Astrocyte (in vitro differentiated cells and primary cell): Measurements from ENCODE around the gene NDFIP2. TPM values are rescaled to one million over a fixed set of nuclear protein-coding genes. Genes with fewer than 3 reads are reported as not detected.

Experiments
- DNase-seq: peaks from one replicate; pipeline ENCODE4 v3.0.0-alpha.2; 2010; ENCODE audit warnings: low read depth
- FAIRE-seq: peaks from 2 replicates; lab custom pipeline; 2011; peaks lifted over from hg19 to GRCh38; lab: Jason Lieb, UNC
- H2AFZ ChIP-seq: 2 replicates; pipeline ENCODE4 v1.6.0; 2012; ENCODE audit warnings: low read depth, low read length, inconsistent platforms
- H3K27ac ChIP-seq: 2 replicates; pipeline ENCODE4 v1.5.1; 2011; ENCODE audit warnings: low read depth, low read length, inconsistent platforms
- H3K27me3 ChIP-seq: 2 replicates; pipeline ENCODE4 v1.6.0; 2011; ENCODE audit warnings: low read length, inconsistent platforms; ENCODE audit not compliant: insufficient read depth
- H3K36me3 ChIP-seq: 2 replicates; pipeline ENCODE4 v1.5.1; 2011; ENCODE audit warnings: low read length, inconsistent platforms; ENCODE audit not compliant: insufficient read depth
- H3K4me1 ChIP-seq: 2 replicates; pipeline ENCODE4 v1.5.1; 2011; ENCODE audit warnings: low read length, inconsistent platforms; ENCODE audit not compliant: insufficient read depth
- H3K4me2 ChIP-seq: 2 replicates; pipeline ENCODE4 v1.6.0; 2012; ENCODE audit warnings: low read length, inconsistent platforms
- H3K4me3 ChIP-seq: 2 replicates; pipeline ENCODE4 v1.5.1; 2011; ENCODE audit warnings: low read depth, mild to moderate bottlenecking, low read length, inconsistent platforms; ENCODE audit not compliant: insufficient read depth
- H3K79me2 ChIP-seq: 2 replicates; pipeline ENCODE4 v1.6.0; 2012; ENCODE audit warnings: mild to moderate bottlenecking, low read length, inconsistent platforms; ENCODE audit not compliant: insufficient read depth
- H3K9ac ChIP-seq: 2 replicates; pipeline ENCODE4 v1.6.0; 2012; ENCODE audit warnings: mild to moderate bottlenecking, low read length, inconsistent platforms
- H3K9me3 ChIP-seq: 2 replicates; pipeline ENCODE4 v1.5.1; 2012; ENCODE audit warnings: low read depth, mild to moderate bottlenecking, low read length, inconsistent platforms; ENCODE audit not compliant: insufficient read depth
- H4K20me1 ChIP-seq: 2 replicates; pipeline ENCODE4 v1.6.0; 2012; ENCODE audit warnings: low read length, inconsistent platforms; ENCODE audit not compliant: insufficient read depth
- H3K27ac Mint-ChIP-seq: one replicate; pipeline ENCODE4 v1.8.0; 2021; ENCODE audit warnings: mild to moderate bottlenecking, mixed read lengths; ENCODE audit not compliant: unreplicated experiment
- H3K27me3 Mint-ChIP-seq: one replicate; pipeline ENCODE4 v1.8.0; 2021; ENCODE audit warnings: low read depth, mixed read lengths; ENCODE audit not compliant: unreplicated experiment
- H3K36me3 Mint-ChIP-seq: one replicate; pipeline ENCODE4 v1.8.0; 2021; ENCODE audit warnings: low read depth, mixed read lengths; ENCODE audit not compliant: unreplicated experiment
- H3K4me1 Mint-ChIP-seq: one replicate; pipeline ENCODE4 v1.8.0; 2021; ENCODE audit warnings: low read depth, mixed read lengths; ENCODE audit not compliant: unreplicated experiment
- H3K4me3 Mint-ChIP-seq: one replicate; pipeline ENCODE4 v1.8.0; 2021; ENCODE audit warnings: mild to moderate bottlenecking, moderate library complexity, mixed read lengths; ENCODE audit not compliant: unreplicated experiment
- H3K9me3 Mint-ChIP-seq: one replicate; pipeline ENCODE4 v1.8.0; 2021; ENCODE audit warnings: mild to moderate bottlenecking, mixed read lengths; ENCODE audit not compliant: unreplicated experiment
- EZH2 ChIP-seq: IDR thresholded peaks from 2 replicates; pipeline ENCODE4 v1.6.1; 2012; ENCODE audit warnings: mild to moderate bottlenecking, low read length, inconsistent platforms; ENCODE audit not compliant: insufficient read depth
- total RNA-seq: library from RNA; stranded (reverse); gene quantifications from 2 replicates; pipeline ENCODE4 v1.2.1, GENCODE V29; 2021
- TF ChIP-seq, protein P1 (sequence below): IDR thresholded peaks from 2 replicates; pipeline ENCODE4 v1.5.1; 2011; ENCODE audit warnings: low read depth, mild to moderate bottlenecking, inconsistent platforms, low read length, moderate library complexity; ENCODE audit not compliant: insufficient read depth

NDFIP2 gene
- total RNA-seq, 1 donor from 2014 or later = 90.5 TPM

DNA sequence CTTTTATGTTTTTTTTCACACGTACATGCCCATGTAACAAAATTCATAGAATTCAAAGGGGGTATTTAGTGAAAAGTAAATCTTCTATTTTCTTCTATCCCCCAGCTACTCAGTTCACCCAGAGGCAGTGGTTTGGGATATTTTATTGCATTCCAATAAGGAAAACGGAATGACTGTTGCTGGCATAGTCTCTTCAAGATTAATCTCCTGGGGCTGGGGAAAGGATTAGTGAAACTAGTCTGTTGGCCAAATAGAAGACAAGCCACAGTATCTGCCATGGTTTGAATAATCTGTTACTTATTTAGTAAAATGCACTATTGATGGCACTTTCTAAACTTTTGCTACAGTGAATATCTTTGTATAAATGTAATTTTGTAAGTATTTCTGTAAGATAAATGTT, 122.0 kb downstream of the NDFIP2 start:
- H3K27ac ChIP-seq = no peak overlapping the region

DNA sequence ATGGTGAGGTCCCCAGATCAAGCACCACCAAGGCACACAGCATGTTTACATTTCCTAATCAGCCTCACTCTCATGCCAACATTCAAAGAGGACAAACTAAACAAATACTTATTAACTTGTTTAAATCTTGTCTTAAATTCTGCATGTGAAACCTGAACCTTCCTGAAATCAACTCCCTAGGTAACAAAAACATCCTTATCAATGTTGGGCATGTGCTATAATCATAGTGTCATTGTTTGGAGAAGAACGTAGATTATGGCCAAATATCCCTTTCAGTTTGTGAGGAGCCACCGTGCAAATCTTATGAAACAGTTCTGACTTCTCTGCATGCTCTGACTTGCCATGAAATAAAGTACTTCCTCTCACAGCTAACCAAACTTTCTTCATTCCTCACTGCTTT, 123.8 kb downstream of the NDFIP2 start:
- H3K27me3 Mint-ChIP-seq = no peaks in the 10 kb centered on the region
- Histone ChIP-seq H3K27ac (no peak overlapping the region), H3K4me1 (no peaks in the 10 kb centered on the region), H3K79me2 (no peaks in the 10 kb centered on the region), H3K4me2 (no peak overlapping the region), H4K20me1 (no peaks in the 10 kb centered on the region), H3K36me3 (no peaks in the 10 kb centered on the region), H2AFZ (no peak overlapping the region), H3K27me3 (no peaks in the 10 kb centered on the region), H3K9ac (no peak overlapping the region), H3K4me3 (no peak overlapping the region), H3K9me3 (no peaks in the 10 kb centered on the region)
- DNase-seq (no peak), FAIRE-seq (no peak)
- no peaks in the 10 kb centered on the region for H3K36me3 Mint-ChIP-seq
- H3K4me1 Mint-ChIP-seq = no peaks in the 10 kb centered on the region
- no peak overlapping the region for H3K27ac Mint-ChIP-seq
- H3K9me3 Mint-ChIP-seq = no peaks in the 10 kb centered on the region
- TF ChIP-seq, protein P1, sequence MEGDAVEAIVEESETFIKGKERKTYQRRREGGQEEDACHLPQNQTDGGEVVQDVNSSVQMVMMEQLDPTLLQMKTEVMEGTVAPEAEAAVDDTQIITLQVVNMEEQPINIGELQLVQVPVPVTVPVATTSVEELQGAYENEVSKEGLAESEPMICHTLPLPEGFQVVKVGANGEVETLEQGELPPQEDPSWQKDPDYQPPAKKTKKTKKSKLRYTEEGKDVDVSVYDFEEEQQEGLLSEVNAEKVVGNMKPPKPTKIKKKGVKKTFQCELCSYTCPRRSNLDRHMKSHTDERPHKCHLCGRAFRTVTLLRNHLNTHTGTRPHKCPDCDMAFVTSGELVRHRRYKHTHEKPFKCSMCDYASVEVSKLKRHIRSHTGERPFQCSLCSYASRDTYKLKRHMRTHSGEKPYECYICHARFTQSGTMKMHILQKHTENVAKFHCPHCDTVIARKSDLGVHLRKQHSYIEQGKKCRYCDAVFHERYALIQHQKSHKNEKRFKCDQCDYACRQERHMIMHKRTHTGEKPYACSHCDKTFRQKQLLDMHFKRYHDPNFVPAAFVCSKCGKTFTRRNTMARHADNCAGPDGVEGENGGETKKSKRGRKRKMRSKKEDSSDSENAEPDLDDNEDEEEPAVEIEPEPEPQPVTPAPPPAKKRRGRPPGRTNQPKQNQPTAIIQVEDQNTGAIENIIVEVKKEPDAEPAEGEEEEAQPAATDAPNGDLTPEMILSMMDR = no peak
- TF ChIP-seq EZH2 = no peak
- no peak overlapping the region for H3K4me3 Mint-ChIP-seq

More for the DNA sequence above, 122.0 kb downstream of the NDFIP2 start:
- Histone ChIP-seq H2AFZ (no peak overlapping the region), H3K4me2 (no peak overlapping the region), H3K9me3 (no peaks in the 10 kb centered on the region), H3K36me3 (no peaks in the 10 kb centered on the region), H3K79me2 (no peaks in the 10 kb centered on the region), H3K4me3 (no peak overlapping the region), H3K27me3 (no peaks in the 10 kb centered on the region), H4K20me1 (no peaks in the 10 kb centered on the region), H3K9ac (no peak overlapping the region), H3K4me1 (no peaks in the 10 kb centered on the region)
- Mint-ChIP-seq H3K27me3 (no peaks in the 10 kb centered on the region), H3K9me3 (no peaks in the 10 kb centered on the region), H3K4me1 (no peaks in the 10 kb centered on the region), H3K36me3 (no peaks in the 10 kb centered on the region), H3K27ac (no peak overlapping the region), H3K4me3 (no peak overlapping the region)
- FAIRE-seq (no peak), DNase-seq (no peak)
- TF ChIP-seq, protein P1 = no peak
- TF ChIP-seq EZH2 = no peak

Other genes starting within 250 kb of the NDFIP2 start
- 38.5 and 42.6 TPM in 2 replicates for gene RBM26, start 74.9 kb upstream of the NDFIP2 start, total RNA-seq